GM19455 (cell line): ENCODE data around the gene TAPBP.
"Not testable (repeated sequence)": the region's sequence is repeated elsewhere in the genome, so short reads cannot be mapped to it uniquely, and the experiment has no call there.

Experiments used
- ATAC-seq: cut with Tn5 transposase; IDR thresholded peaks from one replicate; pipeline ENCODE4 v1.9.1; 2021; ENCODE audit not compliant: unreplicated experiment

Gene TAPBP

DNA sequence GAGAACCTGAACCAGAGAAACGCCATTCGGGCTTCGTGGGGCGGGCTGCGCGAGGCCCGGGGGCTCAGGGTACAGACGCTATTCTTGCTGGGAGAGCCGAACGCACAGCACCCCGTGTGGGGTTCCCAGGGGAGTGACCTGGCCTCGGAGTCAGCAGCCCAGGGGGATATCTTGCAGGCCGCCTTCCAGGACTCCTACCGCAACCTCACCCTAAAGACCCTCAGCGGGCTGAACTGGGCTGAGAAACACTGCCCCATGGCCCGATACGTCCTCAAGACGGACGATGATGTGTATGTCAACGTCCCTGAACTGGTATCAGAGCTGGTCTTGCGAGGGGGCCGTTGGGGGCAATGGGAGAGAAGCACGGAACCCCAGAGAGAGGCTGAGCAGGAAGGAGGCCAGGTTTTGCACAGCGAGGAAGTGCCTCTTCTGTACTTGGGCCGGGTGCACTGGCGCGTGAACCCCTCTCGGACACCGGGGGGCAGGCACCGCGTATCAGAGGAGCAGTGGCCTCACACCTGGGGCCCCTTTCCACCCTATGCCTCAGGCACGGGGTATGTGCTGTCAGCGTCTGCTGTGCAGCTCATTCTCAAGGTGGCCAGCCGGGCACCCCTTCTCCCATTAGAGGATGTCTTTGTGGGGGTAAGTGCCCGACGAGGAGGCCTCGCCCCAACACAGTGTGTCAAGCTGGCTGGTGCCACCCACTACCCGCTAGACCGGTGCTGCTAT, 36.1 kb downstream of the TAPBP start:
- ATAC-seq, result no peak

DNA sequence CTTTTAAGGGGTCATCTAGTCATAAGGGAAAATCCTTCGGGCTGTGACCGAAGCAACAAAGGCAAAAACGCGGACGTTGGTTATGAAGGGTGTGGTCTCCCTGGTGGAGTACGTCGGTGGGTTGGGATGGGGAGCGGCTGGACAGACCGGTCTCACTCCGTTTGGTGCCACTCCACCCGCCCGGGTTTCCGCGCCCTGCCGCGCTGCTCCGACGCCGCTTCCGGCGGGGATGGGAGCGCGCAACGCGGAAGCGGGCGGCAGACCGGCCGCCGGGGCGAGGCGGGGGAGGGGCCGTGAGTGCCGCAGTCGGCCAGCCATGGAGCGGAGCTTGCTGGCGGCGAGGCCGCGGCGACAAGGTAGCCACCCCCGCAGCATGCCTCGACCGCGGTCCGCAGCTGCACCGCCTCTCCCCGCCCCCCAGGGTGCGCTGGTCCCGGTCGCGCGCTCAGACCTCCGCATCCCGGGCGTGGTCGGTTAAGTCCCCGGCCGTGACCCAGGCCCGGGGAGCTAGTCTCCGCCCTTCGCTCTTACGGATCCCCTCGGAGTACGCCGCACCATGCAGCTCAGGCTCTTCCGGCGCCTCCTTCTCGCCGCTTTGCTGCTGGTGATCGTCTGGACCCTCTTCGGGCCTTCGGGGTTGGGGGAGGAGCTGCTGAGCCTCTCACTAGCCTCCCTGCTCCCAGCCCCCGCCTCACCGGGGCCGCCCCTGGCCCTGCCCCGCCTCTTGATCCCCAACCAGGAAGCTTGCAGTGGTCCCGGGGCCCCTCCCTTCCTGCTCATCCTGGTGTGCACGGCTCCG, 36.8 kb downstream of the TAPBP start, which contains the start of gene B3GALT4:
Gene B3GALT4 (plus strand): TSS at position 260 of the 799 bp plus-strand sequence. CDS start 297 bp downstream, at position 557.
- peak; percentile 61 for ATAC-seq

DNA sequence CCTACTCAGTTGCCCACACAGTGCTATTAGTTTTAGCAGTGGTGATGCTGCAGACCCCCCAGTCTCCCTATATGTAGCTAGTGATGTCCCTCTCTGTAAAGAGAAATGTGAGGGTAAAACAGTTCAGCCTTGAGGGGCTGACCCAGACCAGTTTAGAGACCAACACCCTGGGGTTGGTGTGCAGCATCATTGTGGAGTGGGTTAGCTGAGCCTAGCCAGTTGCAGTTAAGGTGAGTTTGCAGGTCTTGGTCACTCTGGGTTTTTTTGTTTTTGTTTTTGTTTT, 37.4 kb downstream of the TAPBP start:
- no peak for ATAC-seq

DNA sequence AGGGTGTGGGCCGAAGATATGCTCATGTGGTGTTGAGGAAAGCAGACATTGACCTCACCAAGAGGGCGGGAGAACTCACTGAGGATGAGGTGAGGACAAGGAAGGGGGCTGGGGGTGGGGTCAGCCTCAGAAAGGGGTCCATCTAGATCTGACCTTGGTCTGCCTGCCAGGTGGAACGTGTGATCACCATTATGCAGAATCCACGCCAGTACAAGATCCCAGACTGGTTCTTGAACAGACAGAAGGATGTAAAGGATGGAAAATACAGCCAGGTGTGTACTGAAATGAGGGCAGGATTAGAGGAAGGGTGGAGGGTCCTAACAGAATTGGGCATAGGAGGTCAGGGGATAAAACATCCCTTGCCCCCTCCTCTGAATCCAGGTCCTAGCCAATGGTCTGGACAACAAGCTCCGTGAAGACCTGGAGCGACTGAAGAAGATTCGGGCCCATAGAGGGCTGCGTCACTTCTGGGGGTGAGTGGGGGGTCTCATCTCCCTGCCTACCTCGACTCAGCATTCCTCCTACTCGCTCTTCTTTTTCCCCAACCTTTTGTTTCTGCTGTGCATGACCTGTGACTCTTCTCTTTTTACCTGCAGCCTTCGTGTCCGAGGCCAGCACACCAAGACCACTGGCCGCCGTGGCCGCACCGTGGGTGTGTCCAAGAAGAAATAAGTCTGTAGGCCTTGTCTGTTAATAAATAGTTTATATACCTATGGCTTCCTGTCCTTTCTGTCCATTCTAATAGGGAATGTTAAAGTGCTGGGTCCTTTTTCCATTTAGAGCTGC, 37.9 kb downstream of the TAPBP start:
- ATAC-seq, result not testable (repeated sequence)

DNA sequence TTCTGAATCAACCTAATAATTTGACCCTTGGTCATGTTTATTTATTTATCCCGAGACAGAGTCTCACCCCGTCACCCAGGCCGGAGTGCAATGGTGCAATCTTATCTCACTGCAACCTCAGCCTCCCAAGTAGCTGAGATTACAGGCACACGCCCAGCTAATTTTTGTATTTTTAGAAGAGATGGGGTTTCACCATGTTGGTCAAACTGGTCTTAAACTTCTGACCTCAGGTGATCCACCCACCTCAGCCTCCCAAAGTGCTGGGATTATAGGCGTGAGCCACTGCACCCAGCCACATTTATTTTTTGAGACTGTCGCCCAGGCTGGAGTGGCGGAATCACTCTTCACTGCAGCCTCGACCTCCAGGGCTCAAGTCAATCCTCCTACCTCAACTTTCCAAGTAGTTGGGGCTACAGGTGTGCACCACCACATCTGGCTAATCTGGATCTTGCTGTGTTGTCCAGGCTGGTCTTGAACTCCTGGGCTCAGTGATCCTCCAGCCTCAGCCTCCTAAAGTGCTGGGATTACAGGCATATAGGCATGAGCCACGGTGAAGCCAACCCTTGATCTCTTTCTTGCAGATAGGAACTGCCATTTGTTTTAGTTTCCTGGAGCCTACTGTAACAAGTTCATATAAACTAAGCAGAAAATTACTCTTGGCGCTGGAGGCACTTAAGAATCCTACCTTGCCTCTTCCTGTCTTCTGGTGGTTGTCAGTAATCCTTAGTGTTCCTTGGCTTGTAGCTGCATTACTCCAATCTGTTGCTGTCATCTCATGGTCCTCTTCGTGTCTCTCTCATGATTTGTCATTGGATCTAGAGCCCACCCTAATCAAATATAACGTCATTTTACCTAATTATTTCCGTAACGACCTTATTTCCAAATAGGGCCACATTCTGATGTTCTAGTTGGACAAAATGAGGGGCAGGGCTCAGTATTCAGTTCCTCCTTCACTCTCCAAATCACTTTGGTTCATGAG, 39.7 kb downstream of the TAPBP start:
- no peak for ATAC-seq

DNA sequence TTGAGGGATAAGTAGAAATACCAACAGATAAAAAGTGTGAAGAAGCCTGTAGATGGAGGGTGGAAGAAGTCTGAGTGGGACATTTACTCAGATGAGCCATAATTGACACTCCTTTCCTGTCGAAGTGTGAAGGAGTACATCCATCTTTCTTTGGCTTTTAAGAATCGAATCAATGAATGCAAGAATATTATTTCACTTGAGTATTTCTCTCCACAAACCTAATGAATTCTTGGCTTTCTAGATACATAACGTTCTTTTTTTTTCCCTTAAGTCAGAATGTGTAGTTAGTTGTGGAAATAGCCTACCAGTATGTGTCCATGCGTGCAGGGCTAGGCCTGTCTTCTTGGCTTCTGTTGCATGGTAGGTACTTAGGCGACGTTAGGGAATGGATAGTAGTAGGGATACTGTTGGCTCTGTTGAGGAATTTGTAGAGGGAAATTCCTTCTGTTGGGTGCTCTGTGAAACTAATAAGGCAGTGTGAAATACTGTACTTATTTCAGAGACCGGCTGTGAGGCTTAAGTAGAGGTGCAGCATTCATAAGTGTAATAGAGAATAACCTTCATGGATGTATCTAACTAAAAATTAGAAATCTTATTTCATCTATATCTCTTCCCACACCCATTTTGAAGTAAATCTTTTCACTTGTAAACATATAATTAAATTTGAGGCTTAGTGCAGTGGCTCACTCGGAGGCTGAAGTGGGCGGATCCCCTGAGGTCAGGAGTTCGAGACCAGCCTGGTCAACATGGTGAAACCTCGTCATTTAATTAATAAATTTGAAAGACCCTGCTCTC, 40.6 kb downstream of the TAPBP start:
- no peak for ATAC-seq

DNA sequence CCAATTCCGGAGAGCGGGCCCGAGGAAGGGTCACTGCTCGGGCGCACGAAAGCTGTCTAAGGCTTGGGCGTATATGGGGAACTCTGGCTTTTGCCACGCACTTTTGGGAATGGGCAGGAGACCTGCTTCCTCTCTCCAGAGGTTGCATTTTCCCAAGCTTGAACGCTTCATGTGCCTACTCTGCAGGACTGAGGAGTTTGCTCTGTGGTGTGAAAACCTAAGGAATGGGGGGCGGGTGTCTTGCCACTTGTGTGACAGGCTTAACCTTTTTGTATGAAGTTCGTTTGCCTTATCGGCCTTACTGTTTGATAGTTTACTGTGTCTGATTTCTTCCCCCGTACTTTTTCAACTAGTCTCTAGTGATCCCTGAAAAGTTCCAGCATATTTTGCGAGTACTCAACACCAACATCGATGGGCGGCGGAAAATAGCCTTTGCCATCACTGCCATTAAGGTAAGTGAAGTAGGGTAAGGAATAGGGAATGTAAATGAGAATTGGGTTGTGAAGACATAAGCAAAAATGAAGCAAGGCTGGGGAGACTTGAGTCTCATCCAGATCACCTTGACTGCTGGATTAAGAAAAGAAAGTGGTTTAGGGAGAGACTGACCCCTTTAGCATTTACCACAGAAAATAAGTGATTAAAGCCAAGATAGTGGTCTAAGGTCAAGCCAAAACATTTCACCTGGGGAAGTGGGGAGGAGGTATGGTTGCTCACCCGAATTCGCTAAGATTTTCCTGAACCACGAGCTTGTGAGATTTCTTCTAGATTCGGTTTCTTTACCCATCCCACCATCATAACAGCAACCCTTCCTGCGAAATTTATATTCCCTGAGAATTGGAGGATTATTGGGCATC, 41.4 kb downstream of the TAPBP start:
- ATAC-seq, result no peak

DNA sequence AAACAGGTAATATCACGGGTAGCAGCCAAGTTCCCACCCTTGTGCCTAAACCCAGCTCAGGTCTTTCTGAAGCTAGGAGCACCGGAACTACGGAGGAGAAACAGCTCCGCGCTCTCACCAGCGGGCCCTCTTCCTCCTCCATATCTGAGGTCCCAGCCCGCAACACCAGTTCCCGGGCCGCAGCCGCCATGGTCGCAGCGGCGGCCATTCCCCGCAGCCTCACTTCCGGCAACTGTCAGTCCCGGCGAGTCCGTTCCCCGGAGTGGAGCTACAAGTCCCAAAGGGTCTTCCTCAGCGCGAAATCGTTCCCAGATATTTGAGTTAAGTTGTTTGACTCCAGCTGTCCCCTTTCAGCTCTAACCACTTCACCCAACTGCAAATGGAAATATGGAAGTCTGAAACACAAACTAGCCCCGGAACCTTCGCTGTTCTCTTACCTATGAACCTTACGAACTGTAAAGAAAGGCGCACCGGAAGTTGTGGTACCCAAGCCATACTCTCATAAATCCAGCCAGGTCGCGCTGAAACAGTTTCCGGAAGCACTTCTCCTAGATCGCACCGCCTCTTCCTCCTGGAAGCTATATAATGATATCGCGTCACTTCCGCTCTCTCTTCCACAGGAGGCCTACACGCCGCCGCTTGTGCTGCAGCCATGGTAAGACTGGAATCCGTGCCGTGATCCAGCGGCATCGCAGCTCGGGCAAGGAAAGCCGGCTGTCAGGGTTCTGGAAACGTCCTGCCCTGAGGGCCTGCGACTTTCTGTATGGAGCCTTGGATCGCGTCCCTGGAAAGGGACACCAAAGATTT, 42.2 kb downstream of the TAPBP start, which contains the start of the genes RPS18 and VPS52:
Gene RPS18 (plus strand): TSS at position 608 of the 807 bp plus-strand sequence. CDS start 45 bp downstream, at position 653.
Gene VPS52 (minus strand): TSS at position 409 of the 807 bp plus-strand sequence. CDS start 201 bp downstream, at position 208.
- ATAC-seq, result peak; percentile 83

DNA sequence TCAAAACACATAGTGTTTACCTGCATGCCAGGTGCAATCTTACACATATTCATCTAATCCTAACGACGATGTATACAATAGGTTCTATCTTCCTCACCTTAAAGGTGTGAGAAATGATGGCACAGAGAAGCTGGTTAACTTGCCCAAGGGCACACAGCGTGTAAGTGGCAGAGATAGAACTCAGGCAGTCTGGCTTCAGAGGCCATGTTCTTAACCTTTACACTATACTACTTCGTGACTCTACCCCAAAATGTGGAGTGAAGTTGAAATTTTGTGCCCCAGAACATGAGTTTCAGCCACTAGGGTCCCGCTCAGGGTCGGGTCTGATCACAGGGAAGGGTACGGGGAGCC, 42.8 kb downstream of the TAPBP start:
- ATAC-seq, result no peak

DNA sequence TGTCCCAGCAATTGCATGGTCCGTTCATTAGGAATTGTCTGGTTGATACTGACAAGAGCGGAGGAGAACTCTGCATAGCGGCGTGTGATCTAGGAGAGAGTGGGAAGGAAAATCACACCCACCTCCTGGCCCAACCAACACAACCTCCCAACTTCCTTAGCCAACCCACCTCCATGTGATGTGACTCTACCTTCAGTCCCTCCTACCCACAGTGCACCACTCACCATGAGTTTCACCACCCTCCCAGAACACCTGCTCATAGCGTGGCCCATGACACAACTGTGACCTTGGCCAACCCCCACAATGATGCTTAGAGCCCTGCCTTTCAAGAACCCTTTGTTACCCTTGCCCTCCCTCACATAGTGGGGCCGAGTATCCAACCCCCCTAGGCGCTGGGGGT, 49.9 kb downstream of the TAPBP start:
- ATAC-seq, result no peak

DNA sequence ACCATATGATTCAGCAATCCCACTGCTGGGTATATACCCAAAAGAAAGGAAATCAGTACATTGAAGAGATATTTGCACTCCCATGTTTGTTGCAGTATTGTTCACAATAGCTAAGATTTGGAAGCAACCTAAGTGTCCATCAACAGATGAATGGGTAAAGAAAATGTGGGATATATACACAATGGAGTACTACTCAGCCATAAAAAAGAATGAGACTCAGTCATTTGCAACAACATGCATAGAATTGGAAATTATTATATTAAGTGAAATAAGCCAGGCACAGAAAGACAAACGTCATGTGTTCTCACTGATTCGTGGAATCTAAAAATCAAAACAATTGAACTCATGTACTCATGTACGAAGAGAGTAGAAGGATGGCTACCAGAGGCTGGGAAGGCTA, 51.4 kb downstream of the TAPBP start:
- ATAC-seq, result not testable (repeated sequence)

DNA sequence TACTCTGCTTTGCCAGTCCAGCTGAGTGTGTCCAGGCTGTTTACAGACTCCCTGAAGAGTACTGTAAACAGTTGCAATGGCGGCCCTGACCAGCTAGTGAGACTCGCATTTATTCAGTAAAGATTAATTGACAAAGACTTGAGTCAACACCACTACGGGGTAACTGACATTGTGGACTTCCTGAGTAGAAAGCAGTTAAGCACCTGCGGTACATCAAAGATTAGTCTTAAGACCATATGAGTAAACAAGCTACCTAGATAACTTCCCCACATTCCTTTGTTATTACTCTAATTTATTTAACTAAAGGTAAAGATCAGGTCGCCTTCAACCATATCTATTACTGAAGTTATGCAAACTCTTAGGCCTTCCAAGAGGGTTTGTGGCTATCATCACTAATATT, 54.8 kb downstream of the TAPBP start:
- no peak for ATAC-seq

DNA sequence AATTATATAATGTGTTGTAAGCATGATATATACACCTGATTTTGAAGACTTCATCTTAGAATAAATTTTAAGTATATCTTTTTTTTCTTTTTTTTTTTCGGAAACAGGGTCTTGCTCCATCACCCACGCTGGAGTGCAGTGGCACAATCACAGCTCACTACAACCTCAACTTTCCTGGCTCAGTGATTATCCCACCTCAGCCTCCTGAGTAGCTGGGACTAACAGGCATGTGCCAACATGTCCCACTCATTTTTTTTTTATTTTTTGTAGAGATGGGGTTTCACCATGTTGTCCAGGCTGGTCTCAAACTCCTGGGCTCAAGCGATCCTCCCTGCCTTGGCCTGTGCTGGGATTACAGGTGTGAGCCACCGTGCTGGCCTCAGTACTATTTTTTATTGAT, 59.3 kb downstream of the TAPBP start:
- ATAC-seq, result no peak

DNA sequence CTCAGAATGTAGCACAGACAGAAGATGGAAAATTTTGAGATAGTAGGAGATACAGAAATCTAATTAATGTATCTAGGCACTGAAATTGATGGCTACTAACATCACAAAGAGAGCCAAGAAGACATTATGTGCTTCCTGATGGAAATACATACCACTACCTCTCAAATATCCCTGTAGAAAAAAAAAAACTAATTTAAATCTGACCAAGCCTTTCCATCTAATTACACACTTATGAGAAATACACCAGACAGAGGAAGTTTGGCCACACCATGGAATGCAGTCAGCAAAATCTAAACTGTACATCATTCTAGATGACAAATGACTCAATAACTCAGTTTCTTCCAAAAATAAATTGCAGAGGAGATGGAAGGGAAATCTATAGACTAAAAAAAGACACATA, 61.1 kb downstream of the TAPBP start:
- ATAC-seq, result no peak

DNA sequence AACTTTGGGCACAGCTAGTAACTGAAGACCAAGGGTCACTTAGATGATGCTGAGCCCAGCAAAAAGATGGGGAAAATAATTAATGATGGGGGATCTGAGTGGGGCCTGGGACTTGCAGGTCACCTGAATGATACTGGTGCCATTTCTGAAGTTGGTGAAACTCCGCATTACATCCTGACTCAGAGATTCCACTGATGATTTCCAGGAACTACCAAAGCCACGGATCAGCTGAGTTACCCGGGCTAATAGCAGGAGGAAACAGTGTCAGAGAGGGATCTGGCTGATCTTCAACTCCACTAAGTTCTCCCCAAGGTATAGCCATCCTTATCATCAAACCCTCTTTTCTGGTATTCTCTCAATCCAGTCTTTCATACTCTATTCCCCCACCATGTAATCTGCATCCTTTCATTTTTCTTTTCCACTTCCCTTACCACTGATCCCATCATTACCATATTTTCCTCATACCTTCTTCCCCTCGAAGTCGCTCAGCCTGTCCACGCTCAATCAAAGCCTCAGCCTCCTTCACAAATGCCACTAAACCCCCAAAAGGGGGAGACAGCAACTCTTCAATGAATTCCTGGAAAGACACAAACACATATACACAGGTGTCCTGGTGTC, 62.4 kb downstream of the TAPBP start:
- no peak for ATAC-seq

DNA sequence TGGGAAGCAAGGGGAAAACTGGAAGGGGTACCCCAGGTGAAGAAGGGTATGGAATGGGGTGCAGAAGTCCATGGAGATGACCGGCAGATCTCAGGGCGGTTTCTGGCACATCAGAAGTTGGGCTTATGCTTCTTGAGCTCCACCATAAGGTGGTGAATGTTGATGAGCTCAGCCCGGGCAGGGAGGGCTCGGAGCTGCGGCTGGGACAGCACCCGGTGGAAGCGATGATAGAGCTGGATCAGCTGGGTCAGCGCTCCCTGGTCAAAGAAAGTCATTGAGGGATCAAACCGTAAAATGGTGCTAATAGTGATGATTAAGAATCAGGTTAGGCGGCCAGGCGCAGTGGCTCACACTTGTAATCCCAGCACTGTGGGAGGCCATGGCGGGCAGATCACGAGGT, 63.1 kb downstream of the TAPBP start:
- no peak for ATAC-seq
